ENCODE data around the gene NINL.
"Not testable (repeated sequence)": the region's sequence is repeated elsewhere in the genome, so short reads cannot be mapped to it uniquely, and the experiment has no call there.

NINL gene

DNA sequence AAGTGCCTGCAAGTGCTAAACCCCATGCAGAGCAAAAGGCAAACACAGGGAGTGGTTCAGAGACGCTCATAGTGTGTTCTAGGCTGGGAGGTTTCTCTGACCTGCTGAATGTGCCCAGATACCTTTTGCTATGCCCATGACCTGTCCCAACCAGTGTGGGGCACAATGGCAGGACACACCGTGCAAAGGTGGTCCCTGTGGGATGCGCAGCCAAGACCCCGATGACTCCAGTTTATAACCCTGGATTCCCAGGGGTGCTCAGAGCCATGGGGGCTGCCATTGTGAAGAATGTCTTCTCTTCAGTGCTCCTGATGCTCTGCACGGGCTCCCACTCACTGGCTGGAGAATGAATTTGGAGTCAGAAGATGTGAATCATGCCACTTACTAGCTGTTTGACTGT, 2.2 kb upstream of the NINL start:
- H3K9ac ChIP-seq (ENCODE audit: low read depth, low read length): no peak overlapping the region
- H3K4me3 ChIP-seq (ENCODE audit: low read length): no peak overlapping the region
- H3K27ac ChIP-seq (ENCODE audit: low read length): no peak overlapping the region
- H3K9me3 ChIP-seq (ENCODE audit: insufficient read depth, low read depth, low read length): no peaks in the 10 kb centered on the region
- no peaks in the 10 kb centered on the region for H3K4me1 ChIP-seq (ENCODE audit: insufficient read depth, low read length)
- H3K36me3 ChIP-seq (ENCODE audit: insufficient read depth, low read depth, low read length): no peaks in the 10 kb centered on the region
- H3K27me3 ChIP-seq (ENCODE audit: insufficient read depth, low read length): no peaks in the 10 kb centered on the region; the same call in 1 of the 2 replicates

GRCh38 chr20:25586877-25587276, 1.5 kb upstream of the NINL start:
- no peak overlapping the region for H3K4me3 ChIP-seq (ENCODE audit: low read length)
- H3K9me3 ChIP-seq (ENCODE audit: insufficient read depth, low read depth, low read length): no peaks in the 10 kb centered on the region
- no peaks in the 10 kb centered on the region for H3K36me3 ChIP-seq (ENCODE audit: insufficient read depth, low read depth, low read length)
- H3K27me3 ChIP-seq (ENCODE audit: insufficient read depth, low read length): no peaks in the 10 kb centered on the region; the same call in 1 of the 2 replicates
- no peak overlapping the region for H3K9ac ChIP-seq (ENCODE audit: low read depth, low read length)
- H3K27ac ChIP-seq (ENCODE audit: low read length): no peak overlapping the region
- H3K4me1 ChIP-seq (ENCODE audit: insufficient read depth, low read length): no peaks in the 10 kb centered on the region

- not testable (repeated sequence) for H3K27ac ChIP-seq (ENCODE audit: low read length); H3K9me3 ChIP-seq (ENCODE audit: insufficient read depth, low read depth, low read length); H3K27me3 ChIP-seq (ENCODE audit: insufficient read depth, low read length); H3K9ac ChIP-seq (ENCODE audit: low read depth, low read length)
- H3K36me3 ChIP-seq (ENCODE audit: insufficient read depth, low read depth, low read length): peaks cover 19% of the 10 kb centered on the region
- H3K4me3 ChIP-seq (ENCODE audit: low read length): peak overlapping the region; percentile 99; the same call in 1 of the 2 replicates
- H3K4me1 ChIP-seq (ENCODE audit: insufficient read depth, low read length): peaks cover 11% of the 10 kb centered on the region; the same call in 1 of the 2 replicates
Measured at GRCh38 chr20:25583607-25584006, 1.7 kb downstream of the NINL start.

DNA sequence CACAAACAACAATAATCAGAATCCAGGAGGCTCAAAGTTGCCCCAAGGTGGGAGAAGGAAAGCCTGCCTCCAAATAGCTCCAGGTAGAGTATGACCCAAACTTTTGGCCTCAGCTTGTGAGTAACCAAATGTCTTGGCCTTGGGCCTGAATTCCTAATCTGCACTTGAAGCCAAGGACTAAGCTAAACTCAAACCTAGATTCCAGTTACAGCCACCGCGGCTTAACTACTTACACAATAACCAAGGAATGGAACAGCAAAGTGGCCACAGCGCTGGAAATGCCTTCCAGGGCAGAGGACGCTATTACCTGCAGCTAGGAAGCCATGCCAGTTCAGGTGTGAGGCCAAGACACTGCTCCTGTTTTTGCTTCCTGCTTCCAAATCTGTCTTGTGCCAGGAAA, 4.6 kb downstream of the NINL start:
- Histone ChIP-seq H3K4me3 (ENCODE audit: low read length) (no peak overlapping the region), H3K36me3 (ENCODE audit: insufficient read depth, low read depth, low read length) (peaks cover 32% of the 10 kb centered on the region), H3K9ac (ENCODE audit: low read depth, low read length) (no peak overlapping the region), H3K27me3 (ENCODE audit: insufficient read depth, low read length) (no peaks in the 10 kb centered on the region; the same call in 1 of the 2 replicates), H3K27ac (ENCODE audit: low read length) (no peak overlapping the region), H3K9me3 (ENCODE audit: insufficient read depth, low read depth, low read length) (no peaks in the 10 kb centered on the region), H3K4me1 (ENCODE audit: insufficient read depth, low read length) (peaks cover 11% of the 10 kb centered on the region; the same call in 1 of the 2 replicates)

- H3K9ac ChIP-seq (ENCODE audit: low read depth, low read length): no peak overlapping the region
- H3K27me3 ChIP-seq (ENCODE audit: insufficient read depth, low read length): no peaks in the 10 kb centered on the region
- H3K9me3 ChIP-seq (ENCODE audit: insufficient read depth, low read depth, low read length): no peaks in the 10 kb centered on the region
- H3K4me1 ChIP-seq (ENCODE audit: insufficient read depth, low read length): peaks cover 11% of the 10 kb centered on the region; the same call in 1 of the 2 replicates
- no peak overlapping the region for H3K4me3 ChIP-seq (ENCODE audit: low read length)
- no peak overlapping the region for H3K27ac ChIP-seq (ENCODE audit: low read length)
- H3K36me3 ChIP-seq (ENCODE audit: insufficient read depth, low read depth, low read length): peaks cover 32% of the 10 kb centered on the region
Measured at GRCh38 chr20:25579081-25579770, 6.1 kb downstream of the NINL start.

DNA sequence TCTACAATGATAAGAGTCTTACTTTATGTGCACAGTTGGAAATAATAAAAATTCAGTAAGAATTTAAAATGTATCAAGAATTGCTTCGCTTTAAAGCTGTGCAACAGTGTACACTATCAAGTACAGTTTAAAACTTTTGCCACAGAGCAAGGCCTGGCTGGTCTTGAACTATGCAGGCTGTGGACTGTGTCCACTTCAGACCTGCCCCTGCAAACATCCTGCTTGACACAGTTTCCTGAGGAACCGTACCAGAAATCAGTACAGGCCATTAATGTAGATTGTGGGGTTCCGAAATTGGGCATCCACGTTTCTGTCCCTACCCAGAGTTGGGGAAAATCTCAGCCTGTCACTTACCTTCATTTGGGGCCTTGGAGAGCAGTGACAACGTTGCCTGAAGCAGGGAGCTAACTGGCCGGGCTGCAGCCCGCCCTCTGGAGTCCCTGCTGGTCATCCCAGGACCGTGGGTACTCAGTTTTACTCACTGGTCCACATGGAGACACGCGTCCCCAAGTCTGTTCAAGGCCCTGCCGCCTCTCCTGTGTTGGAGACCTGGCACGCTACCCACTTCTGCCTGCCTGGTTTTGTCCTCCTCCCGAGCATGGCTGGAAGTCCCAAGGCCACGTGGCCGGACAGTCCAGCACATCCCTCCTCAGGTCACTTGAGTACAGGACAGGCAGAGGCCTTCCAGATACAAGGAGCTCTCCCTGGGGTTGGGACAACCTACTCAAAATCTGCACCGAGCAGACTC, 8.4 kb downstream of the NINL start:
- H3K9me3 ChIP-seq (ENCODE audit: insufficient read depth, low read depth, low read length): no peaks in the 10 kb centered on the region
- no peak overlapping the region for H3K9ac ChIP-seq (ENCODE audit: low read depth, low read length)
- no peak overlapping the region for H3K4me3 ChIP-seq (ENCODE audit: low read length)
- no peak overlapping the region for H3K27ac ChIP-seq (ENCODE audit: low read length)
- peaks cover 11% of the 10 kb centered on the region; the same call in 1 of the 2 replicates for H3K4me1 ChIP-seq (ENCODE audit: insufficient read depth, low read length)
- H3K36me3 ChIP-seq (ENCODE audit: insufficient read depth, low read depth, low read length): peaks cover 41% of the 10 kb centered on the region
- no peaks in the 10 kb centered on the region for H3K27me3 ChIP-seq (ENCODE audit: insufficient read depth, low read length)

DNA sequence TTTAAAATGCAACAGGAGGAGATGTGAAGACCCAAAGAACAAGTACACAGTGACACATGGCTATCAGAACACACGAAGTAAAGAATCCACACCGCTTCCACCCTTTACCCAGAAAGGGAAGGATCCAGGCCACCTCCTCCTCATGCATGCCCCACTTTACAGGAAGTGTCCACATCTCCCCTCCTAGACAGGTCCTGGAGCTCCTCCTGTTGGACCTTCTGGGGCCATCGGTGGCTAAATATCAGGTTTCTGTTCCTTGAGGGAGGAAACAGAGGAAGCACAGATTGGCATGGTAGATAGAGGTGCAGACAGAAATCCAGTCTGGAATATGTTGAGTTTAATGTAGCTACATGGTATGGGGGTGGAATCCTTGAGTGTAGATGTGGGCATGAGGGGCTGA, 10.9 kb downstream of the NINL start:
- Histone ChIP-seq H3K9me3 (ENCODE audit: insufficient read depth, low read depth, low read length) (no peaks in the 10 kb centered on the region), H3K9ac (ENCODE audit: low read depth, low read length) (no peak overlapping the region), H3K27me3 (ENCODE audit: insufficient read depth, low read length) (no peaks in the 10 kb centered on the region), H3K36me3 (ENCODE audit: insufficient read depth, low read depth, low read length) (peaks cover 34% of the 10 kb centered on the region), H3K4me1 (ENCODE audit: insufficient read depth, low read length) (peaks cover 7% of the 10 kb centered on the region; the same call in 1 of the 2 replicates), H3K27ac (ENCODE audit: low read length) (no peak overlapping the region), H3K4me3 (ENCODE audit: low read length) (no peak overlapping the region)

- Histone ChIP-seq H3K27ac (ENCODE audit: low read length) (no peak overlapping the region), H3K9me3 (ENCODE audit: insufficient read depth, low read depth, low read length) (no peaks in the 10 kb centered on the region), H3K4me3 (ENCODE audit: low read length) (no peak overlapping the region), H3K4me1 (ENCODE audit: insufficient read depth, low read length) (no peaks in the 10 kb centered on the region), H3K36me3 (ENCODE audit: insufficient read depth, low read depth, low read length) (peaks cover 35% of the 10 kb centered on the region), H3K27me3 (ENCODE audit: insufficient read depth, low read length) (no peaks in the 10 kb centered on the region), H3K9ac (ENCODE audit: low read depth, low read length) (no peak overlapping the region)
Measured at GRCh38 chr20:25573288-25574251, 11.8 kb downstream of the NINL start.

GRCh38 chr20:25571817-25572216, 13.5 kb downstream of the NINL start:
- H3K4me1 ChIP-seq (ENCODE audit: insufficient read depth, low read length): peaks cover 7% of the 10 kb centered on the region; the same call in 1 of the 2 replicates
- H3K9ac ChIP-seq (ENCODE audit: low read depth, low read length): no peak overlapping the region
- H3K27me3 ChIP-seq (ENCODE audit: insufficient read depth, low read length): no peaks in the 10 kb centered on the region
- H3K4me3 ChIP-seq (ENCODE audit: low read length): no peak overlapping the region
- H3K27ac ChIP-seq (ENCODE audit: low read length): no peak overlapping the region
- no peaks in the 10 kb centered on the region for H3K9me3 ChIP-seq (ENCODE audit: insufficient read depth, low read depth, low read length)
- H3K36me3 ChIP-seq (ENCODE audit: insufficient read depth, low read depth, low read length): peaks cover 28% of the 10 kb centered on the region

- H3K27ac ChIP-seq (ENCODE audit: low read length): no peak overlapping the region
- no peak overlapping the region for H3K4me3 ChIP-seq (ENCODE audit: low read length)
- H3K9ac ChIP-seq (ENCODE audit: low read depth, low read length): no peak overlapping the region
- H3K27me3 ChIP-seq (ENCODE audit: insufficient read depth, low read length): no peaks in the 10 kb centered on the region
- peaks cover 9% of the 10 kb centered on the region; the same call in 1 of the 2 replicates for H3K4me1 ChIP-seq (ENCODE audit: insufficient read depth, low read length)
- no peaks in the 10 kb centered on the region for H3K9me3 ChIP-seq (ENCODE audit: insufficient read depth, low read depth, low read length)
- peaks cover 24% of the 10 kb centered on the region for H3K36me3 ChIP-seq (ENCODE audit: insufficient read depth, low read depth, low read length)
Measured at GRCh38 chr20:25571240-25571639, 14.1 kb downstream of the NINL start.

- peaks cover 24% of the 10 kb centered on the region for H3K36me3 ChIP-seq (ENCODE audit: insufficient read depth, low read depth, low read length)
- no peaks in the 10 kb centered on the region for H3K27me3 ChIP-seq (ENCODE audit: insufficient read depth, low read length)
- H3K4me1 ChIP-seq (ENCODE audit: insufficient read depth, low read length): peaks cover 18% of the 10 kb centered on the region; the same call in 1 of the 2 replicates
- no peak overlapping the region for H3K4me3 ChIP-seq (ENCODE audit: low read length)
- H3K9me3 ChIP-seq (ENCODE audit: insufficient read depth, low read depth, low read length): no peaks in the 10 kb centered on the region
- H3K27ac ChIP-seq (ENCODE audit: low read length): no peak overlapping the region
- no peak overlapping the region for H3K9ac ChIP-seq (ENCODE audit: low read depth, low read length)
Measured at GRCh38 chr20:25570148-25570530, 15.2 kb downstream of the NINL start.
